GM19035 (cell line): ENCODE data around the gene CRISPLD2.
"Not testable (repeated sequence)": the region's sequence is repeated elsewhere in the genome, so short reads cannot be mapped to it uniquely, and the experiment has no call there.

Source experiments
- ATAC-seq: cut with Tn5 transposase; IDR thresholded peaks from one replicate; pipeline ENCODE4 v1.9.1; 2021; ENCODE audit not compliant: unreplicated experiment

CRISPLD2 gene

GRCh38 chr16:84856203-84856581 is 36.4 kb downstream of the CRISPLD2 start:
- ATAC-seq = not testable (repeated sequence)

DNA sequence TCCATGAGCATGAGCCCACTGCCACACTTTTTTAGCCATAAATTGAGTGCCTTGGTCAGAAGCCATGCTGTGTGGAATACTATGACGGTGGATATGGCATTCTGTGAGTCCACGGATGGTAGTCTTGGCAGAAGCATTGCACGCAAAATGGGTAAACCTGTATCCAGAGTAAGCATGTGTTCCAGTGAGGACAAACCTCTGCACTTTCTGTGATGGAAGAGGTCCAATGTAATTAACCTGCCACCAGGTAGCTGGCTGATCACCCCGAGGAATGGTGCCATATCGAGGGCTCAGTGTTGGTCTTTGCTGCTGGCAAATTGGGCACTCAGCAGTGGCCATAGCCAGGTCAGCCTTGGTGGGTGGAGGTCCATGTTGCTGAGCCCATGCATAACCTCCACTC is 37.0 kb downstream of the CRISPLD2 start:
- ATAC-seq = not testable (repeated sequence)

DNA sequence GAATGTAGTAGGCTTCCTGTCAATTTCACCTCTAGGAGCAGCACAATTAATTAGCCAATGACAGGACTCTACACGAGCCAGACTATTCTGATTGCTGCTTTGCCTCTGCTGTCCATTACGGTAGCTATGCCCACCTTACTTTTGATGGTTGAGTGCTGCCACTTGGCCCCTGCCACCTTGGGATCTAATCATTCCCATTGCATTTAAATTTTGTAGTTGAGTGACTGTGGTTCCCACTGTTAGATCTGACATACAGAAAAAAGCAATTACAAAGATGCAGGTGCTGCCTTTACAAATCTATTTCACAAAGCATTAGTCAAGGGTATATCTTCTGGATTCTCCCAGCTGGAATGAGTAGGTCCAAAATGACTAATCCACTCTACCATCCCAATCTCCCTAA is 39.9 kb downstream of the CRISPLD2 start:
- no peak for ATAC-seq

GRCh38 chr16:84860383-84860782 is 40.6 kb downstream of the CRISPLD2 start:
- no peak for ATAC-seq

DNA sequence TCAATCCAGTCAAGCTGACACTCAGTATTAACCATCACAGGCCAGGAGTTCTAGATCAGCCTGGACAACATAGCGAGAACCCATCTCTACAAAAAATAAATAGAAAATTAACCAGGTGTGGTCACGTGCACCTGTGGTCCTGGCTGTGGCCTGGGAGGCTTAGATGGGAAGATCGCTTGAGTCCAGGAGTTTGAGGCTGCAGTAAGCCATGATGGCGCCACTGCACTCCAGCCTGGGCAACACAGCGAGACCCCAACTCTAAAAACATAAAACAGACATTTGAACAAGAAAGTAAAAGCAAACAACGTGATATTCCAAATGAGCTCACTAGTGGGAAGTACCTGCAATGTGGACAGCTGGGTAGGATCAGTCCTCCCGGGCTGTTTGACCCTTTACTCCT is 41.9 kb downstream of the CRISPLD2 start:
- ATAC-seq = no peak

- ATAC-seq = no peak
These were observed 43.2 kb downstream of the CRISPLD2 start for GRCh38 chr16:84862804-84863480.

DNA sequence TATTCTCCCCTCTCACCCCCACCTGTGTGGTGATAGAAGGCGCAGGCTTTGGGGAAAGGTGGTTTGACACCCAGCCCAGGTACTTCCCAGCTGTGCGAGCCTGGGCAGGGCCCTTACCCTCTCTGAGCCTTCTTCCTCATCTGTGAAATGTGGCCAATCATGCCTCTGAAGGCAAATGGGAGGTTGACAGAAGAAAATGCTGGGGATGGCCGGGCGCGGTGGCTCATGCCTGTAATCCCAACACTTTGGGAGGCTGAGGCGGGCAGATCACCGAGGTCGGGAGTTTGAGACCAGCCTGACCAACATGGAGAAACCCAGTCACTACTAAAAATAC is 43.7 kb downstream of the CRISPLD2 start:
- ATAC-seq = no peak

DNA sequence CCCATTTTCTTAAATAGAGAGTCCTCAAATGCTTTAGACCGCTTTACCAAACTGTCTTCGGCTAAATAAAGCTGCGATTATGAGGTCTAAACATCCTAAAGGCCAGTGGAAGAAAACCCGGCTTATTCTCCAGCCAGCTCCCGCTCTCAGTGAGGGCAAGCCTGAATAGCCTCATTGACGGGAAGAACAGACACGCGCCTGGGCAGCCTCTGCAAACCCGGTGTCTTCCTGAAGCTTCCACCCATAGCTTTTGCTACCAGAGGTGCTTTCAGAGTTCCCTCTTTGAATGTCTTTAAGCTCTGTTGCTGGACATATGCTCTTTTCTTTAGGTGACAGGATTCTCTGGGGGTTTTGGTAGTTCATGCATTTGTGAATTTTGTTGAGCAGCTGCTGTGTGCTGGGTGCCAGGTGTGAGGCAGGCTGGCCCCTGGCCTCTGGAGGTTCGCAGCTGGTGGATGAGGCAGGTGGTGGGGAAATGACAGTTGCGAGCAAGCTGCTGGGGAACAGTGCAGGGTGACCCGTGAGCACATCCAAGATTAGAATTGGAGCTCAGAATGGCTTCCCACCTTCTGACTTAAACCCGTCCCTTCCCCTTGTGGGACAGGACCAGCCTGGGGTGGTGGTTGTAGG is 44.7 kb downstream of the CRISPLD2 start:
- no peak for ATAC-seq

DNA sequence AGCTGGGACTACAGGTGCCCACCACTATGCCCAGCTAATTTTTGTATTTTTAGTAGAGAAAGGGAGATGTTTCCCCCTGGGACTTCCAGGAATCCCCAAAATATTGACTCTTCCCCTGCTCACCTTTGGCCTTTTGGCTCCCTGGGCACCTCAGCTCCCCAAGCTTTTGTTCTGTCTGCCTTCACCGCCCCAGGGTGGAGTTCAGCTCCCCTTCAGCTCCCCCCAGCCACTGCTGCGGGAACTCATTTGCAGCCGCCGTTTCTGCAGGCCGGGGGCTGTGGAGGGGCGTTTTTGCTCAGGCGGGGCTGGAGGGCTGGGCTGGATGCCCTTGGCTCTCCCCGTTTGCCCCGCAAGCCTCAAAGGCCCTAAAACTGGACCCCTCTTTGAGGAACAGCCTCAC is 47.9 kb downstream of the CRISPLD2 start:
- ATAC-seq = no peak

DNA sequence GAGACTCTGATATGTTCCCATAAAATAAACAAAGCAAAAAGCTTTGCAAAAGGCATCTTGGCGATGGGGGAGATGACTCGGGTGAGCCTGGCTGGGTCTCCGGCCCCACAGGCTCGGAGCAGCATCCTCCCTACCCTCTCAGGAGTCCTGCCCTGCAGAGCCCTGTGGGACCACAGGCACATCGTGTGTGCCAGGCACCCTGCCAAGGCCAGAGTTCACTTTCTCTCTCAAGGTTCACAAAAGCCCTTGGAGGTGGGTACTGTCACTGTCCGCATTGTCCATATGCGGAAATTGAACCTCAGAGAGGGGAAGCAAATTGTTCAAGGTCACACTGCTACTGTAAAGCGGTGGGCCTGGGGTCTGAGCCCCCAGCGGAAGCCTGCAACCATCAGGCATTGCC is 48.5 kb downstream of the CRISPLD2 start:
- ATAC-seq = no peak

DNA sequence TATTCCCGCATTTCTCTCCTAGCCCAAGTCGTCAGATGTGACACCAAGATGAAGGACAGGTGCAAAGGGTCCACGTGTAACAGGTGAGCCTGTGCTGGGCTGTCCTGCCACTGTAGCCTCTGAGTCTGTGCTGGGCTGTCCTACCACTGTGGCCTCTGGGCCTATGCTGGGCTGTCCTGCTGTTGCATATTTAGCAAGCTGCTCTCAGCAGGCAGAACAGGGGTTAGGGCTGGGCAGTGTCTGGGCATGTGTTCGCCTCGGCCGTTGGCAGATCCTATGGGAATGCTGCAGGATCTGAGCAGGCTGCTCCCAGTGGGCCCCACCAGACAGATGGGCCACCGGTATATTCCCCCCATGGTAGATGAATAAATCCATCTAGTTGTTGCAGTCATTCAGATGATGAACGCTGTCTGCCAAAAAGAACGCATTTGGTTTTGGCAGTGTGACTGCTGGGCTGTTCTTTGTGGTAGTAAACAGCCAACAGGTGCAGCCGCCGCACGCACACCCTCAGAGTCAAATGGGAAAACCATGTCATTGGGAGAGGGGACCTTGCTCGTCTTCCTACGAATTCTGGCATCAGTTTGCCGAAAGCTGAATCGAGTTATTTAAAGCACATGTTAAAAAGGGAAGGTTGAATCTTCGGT is 49.2 kb downstream of the CRISPLD2 start:
- no peak for ATAC-seq

DNA sequence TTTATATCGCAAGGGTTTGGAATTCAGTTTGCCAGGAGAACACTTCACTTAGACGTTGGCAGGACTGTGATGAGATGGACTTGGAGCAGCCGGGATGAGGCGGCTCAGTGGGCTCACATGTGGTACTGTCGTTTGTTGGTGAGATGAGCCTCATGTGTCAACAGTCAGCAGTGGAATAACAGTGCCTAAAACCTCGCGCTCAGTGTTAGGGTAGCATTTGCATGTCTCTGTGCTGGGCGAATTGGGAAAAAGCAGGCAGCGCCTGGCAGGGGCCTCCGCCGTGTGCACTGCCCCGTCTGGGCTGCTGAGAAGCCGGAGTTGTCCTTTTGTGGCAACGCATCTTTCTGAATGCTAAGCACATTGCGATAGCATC is 49.7 kb downstream of the CRISPLD2 start:
- no peak for ATAC-seq

DNA sequence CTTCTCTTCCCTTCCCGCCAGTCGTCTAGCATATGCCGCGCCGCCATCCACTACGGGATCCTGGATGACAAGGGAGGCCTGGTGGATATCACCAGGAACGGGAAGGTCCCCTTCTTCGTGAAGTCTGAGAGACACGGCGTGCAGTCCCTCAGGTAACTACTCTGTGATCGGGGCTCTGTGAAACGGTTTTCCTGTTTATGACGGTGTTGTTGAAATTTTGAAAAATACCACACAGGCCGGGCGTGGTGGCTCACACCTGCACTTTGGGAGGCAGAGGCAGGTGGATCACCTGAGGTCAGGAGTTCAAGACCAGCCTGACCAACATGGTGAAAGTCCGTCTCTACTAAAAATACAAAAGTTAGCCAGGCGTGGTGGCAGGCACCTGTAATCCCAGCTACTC is 53.2 kb downstream of the CRISPLD2 start:
- not testable (repeated sequence) for ATAC-seq

GRCh38 chr16:84874004-84874435 is 54.2 kb downstream of the CRISPLD2 start:
- no peak for ATAC-seq

DNA sequence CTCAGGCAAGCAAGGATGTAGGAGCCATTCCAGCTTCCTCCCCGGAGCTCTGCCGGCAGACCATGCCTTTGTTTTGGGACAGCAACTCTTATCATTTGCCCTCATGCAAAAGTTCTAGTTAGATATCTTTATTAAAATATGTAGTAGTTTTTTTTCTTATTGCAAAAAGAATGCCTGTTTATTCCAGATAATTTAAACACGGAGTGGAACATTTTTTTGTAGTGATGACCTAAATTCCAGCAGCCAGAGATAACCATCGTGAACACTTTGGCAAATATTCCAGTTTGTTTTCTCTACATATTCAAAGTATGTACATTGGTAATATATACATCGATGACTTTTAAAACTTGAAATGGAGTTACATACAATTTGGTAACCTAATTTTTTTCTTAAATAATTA is 54.8 kb downstream of the CRISPLD2 start:
- ATAC-seq = no peak

DNA sequence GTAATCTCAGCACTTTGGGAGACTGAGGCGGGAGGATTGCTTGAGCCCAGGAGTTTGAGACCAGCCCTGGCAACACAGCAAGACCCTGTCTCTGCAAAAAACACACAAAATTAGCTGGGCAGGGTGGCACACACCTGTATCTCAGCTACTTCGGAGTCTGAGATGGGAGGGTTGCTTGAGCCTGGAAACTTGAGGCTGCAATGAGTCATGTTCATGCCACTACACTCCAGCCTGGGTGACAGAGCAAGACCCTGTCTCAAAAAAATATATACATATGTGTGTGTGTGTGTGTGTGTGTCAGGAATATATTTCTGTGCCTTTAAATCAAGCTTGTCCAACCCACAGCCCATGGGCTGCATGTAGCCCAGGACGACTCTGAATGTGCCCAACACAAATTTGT is 55.2 kb downstream of the CRISPLD2 start:
- no peak for ATAC-seq

DNA sequence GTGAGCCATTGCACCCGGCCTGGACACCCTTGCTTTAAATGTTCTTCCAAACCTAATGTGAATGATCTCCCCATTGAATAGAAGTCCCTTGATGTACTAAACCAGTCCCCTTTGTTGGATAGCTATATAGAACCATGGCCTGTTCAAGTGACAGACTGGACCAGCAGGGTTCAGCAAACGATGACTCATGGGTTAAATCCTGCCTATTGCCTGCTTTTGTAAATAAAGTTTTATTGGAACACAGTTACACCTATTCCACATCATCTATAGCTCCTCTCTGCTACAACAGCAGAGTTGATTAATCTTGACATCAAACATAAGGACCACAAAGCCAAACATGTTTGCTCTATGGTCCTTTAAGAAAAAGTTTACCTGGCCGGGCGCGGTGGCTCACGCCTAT is 56.1 kb downstream of the CRISPLD2 start:
- no peak for ATAC-seq

- ATAC-seq = no peak
These were observed 57.3 kb downstream of the CRISPLD2 start for GRCh38 chr16:84876873-84877606.

DNA sequence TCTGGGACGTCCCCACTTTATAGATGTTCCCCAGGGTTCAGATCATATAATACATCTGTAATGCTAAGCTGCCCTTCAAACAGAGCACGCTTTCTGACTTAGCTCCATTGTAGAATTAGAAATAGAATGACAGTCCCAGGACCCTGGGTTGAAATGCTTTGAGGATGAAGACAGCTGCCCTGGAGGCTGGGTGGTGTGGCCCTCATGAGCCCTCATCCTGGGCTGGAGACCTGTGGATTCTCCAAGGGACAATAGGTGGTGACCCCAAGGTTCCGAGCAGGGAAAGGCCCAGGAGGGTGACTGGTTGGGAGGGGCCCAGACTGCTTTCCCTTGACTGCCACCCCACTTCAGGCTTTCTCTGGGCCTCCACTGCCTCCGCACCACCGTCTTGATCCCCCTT is 59.0 kb downstream of the CRISPLD2 start:
- no peak for ATAC-seq

- ATAC-seq = no peak
These were observed 60.0 kb downstream of the CRISPLD2 start for GRCh38 chr16:84879569-84880487.
